Cardiac muscle cell (in vitro differentiated cells and primary cell): ENCODE measurements around the gene PCNP. TPM values are rescaled to one million over a fixed set of nuclear protein-coding genes. Genes with fewer than 3 reads are reported as not detected.
"Not testable (repeated sequence)": the region's sequence is repeated elsewhere in the genome, so short reads cannot be mapped to it uniquely, and the experiment has no call there.

Experiments
- DNase-seq, 2 donors: peaks; one replicate each; pipeline versions ENCODE4 v3.0.0 to v3.0.0-alpha.2; 2010 to 2017; ENCODE audit warnings: low read depth in 1 of 2, low spot score in 1 of 2
- H3K27ac ChIP-seq: fragments of 200-600 bp; sonication (generic); 2 replicates; pipeline ENCODE4 v1.5.1; 2016
- H3K27me3 ChIP-seq: fragments of 200-600 bp; sonication (generic); 2 replicates; pipeline ENCODE4 v1.6.0; 2016; ENCODE audit warnings: control low read depth
- H3K36me3 ChIP-seq: fragments of 200-600 bp; sonication (generic); 2 replicates; pipeline ENCODE4 v1.5.1; 2016; ENCODE audit warnings: control low read depth
- H3K4me1 ChIP-seq: fragments of 200-600 bp; sonication (generic); 2 replicates; pipeline ENCODE4 v1.8.1; 2017; ENCODE audit warnings: low read depth, mild to moderate bottlenecking, mixed run types
- H3K4me3 ChIP-seq: fragments of 200-600 bp; sonication (generic); 2 replicates; pipeline ENCODE4 v1.5.1; 2016; ENCODE audit warnings: mild to moderate bottlenecking
- H3K9me3 ChIP-seq: fragments of 200-600 bp; sonication (generic); 2 replicates; pipeline ENCODE4 v1.5.1; 2017; ENCODE audit warnings: low read depth, mild to moderate bottlenecking, control low read depth
- polyA plus RNA-seq: library from polyadenylated mRNA; unstranded; fragments of >200 nt; fragmentation: Nextera tagmentation; extraction: Ambion mirVana; gene quantifications from 2 replicates; pipeline ENCODE4 v1.2.1, GENCODE V29; 2016
- total RNA-seq: library from RNA; depleted of rRNA; stranded (reverse); fragments of >200 nt; gene quantifications from 2 replicates; pipeline ENCODE4 v1.2.3, GENCODE V29; 2016
- TF ChIP-seq, protein P1 (sequence below): IDR thresholded peaks from 2 replicates; pipeline ENCODE4 v1.5.1; 2012; ENCODE audit warnings: low read depth, mild to moderate bottlenecking, low read length

The PCNP gene
- total and polyA plus RNA-seq, 2 experiments from 2014 or later, result 64.5 to 119 TPM

DNA sequence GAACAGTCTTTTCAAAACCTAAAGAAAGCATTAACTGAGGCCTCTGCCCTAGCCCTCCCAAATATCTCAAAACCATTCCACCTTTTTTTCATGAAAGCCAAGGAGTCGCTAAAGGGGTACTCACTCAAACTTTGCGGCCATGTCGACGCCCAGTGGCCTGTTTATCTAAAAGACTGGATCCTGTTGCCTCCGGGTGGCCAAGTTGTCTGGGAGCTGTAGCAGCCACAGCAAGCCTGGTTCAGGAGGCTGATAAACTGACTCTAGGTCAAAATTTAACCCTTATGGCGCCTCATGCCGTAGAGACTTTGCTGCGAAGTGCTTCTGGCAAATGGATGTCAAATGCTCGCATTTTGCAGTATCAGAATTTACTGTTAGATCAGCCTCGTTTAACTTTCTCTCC, 63.5 kb downstream of the PCNP start:
- no peak overlapping the region for H3K27ac ChIP-seq
- no peaks in the 10 kb centered on the region for H3K9me3 ChIP-seq
- no peak overlapping the region for H3K4me3 ChIP-seq
- H3K4me1 ChIP-seq, result no peaks in the 10 kb centered on the region
- no peaks in the 10 kb centered on the region for H3K36me3 ChIP-seq
- TF ChIP-seq, protein P1, sequence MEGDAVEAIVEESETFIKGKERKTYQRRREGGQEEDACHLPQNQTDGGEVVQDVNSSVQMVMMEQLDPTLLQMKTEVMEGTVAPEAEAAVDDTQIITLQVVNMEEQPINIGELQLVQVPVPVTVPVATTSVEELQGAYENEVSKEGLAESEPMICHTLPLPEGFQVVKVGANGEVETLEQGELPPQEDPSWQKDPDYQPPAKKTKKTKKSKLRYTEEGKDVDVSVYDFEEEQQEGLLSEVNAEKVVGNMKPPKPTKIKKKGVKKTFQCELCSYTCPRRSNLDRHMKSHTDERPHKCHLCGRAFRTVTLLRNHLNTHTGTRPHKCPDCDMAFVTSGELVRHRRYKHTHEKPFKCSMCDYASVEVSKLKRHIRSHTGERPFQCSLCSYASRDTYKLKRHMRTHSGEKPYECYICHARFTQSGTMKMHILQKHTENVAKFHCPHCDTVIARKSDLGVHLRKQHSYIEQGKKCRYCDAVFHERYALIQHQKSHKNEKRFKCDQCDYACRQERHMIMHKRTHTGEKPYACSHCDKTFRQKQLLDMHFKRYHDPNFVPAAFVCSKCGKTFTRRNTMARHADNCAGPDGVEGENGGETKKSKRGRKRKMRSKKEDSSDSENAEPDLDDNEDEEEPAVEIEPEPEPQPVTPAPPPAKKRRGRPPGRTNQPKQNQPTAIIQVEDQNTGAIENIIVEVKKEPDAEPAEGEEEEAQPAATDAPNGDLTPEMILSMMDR, result no peak
- no peaks in the 10 kb centered on the region for H3K27me3 ChIP-seq
- no peak for DNase-seq

DNA sequence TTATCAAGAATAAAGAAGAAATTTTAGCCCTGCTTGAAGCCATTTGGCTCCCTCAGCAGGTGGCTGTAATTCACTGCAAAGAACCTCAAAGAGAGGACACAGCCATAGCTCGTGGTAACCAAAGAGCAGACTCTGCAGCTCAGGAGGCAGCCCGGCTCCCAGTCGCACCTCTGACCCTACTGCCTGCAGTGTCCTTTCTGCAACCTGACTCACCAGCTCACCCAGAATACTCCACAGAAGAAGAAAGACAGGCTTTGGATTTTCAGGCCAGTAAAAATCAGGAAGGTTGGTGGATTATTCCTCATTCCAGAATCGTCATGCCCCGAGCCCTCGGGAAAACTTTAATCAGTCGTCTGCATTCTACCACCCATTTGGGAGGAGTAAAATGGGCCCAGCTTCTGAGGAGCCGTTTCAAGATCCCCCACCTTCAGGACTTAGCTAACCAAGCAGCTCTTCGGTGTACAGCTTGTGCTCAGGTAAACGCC, 64.3 kb downstream of the PCNP start:
- H3K36me3 ChIP-seq, result no peaks in the 10 kb centered on the region
- TF ChIP-seq, protein P1, result no peak
- no peak overlapping the region for H3K4me3 ChIP-seq
- H3K27ac ChIP-seq, result no peak overlapping the region
- no peaks in the 10 kb centered on the region for H3K9me3 ChIP-seq
- peak in 1 of 2 donors; percentile 25 for DNase-seq
- H3K4me1 ChIP-seq, result no peaks in the 10 kb centered on the region
- no peaks in the 10 kb centered on the region for H3K27me3 ChIP-seq

- no peaks in the 10 kb centered on the region for H3K36me3 ChIP-seq
- no peak overlapping the region for H3K4me3 ChIP-seq
- H3K9me3 ChIP-seq, result no peaks in the 10 kb centered on the region
- H3K27ac ChIP-seq, result no peak overlapping the region
- no peak for DNase-seq
- H3K27me3 ChIP-seq, result no peaks in the 10 kb centered on the region
- no peaks in the 10 kb centered on the region for H3K4me1 ChIP-seq
- TF ChIP-seq, protein P1, result no peak
Observed at GRCh38 chr3:101639280-101639963, 65.4 kb downstream of the PCNP start.

- H3K27ac ChIP-seq, result no peak overlapping the region
- no peaks in the 10 kb centered on the region for H3K27me3 ChIP-seq
- no peaks in the 10 kb centered on the region for H3K9me3 ChIP-seq
- H3K4me1 ChIP-seq, result no peaks in the 10 kb centered on the region
- no peak overlapping the region for H3K4me3 ChIP-seq
- DNase-seq, result no peak
- H3K36me3 ChIP-seq, result no peaks in the 10 kb centered on the region
- TF ChIP-seq, protein P1, result no peak
Observed at GRCh38 chr3:101640256-101640655, 66.3 kb downstream of the PCNP start.

GRCh38 chr3:101641397-101642115, 67.6 kb downstream of the PCNP start:
- H3K27ac ChIP-seq, H3K36me3 ChIP-seq, H3K4me3 ChIP-seq, H3K9me3 ChIP-seq, H3K27me3 ChIP-seq, H3K4me1 ChIP-seq: not testable (repeated sequence)
- DNase-seq, result peak in 1 of 2 donors; percentile 15

GRCh38 chr3:101642441-101642840, 68.5 kb downstream of the PCNP start:
- Histone ChIP-seq H3K36me3 (no peaks in the 10 kb centered on the region), H3K27me3 (no peaks in the 10 kb centered on the region)

More at GRCh38 chr3:101642441-101642840, 68.5 kb downstream of the PCNP start:
- DNase-seq, result no peak
- Histone ChIP-seq H3K4me1 (no peaks in the 10 kb centered on the region), H3K4me3 (no peak overlapping the region), H3K9me3 (no peaks in the 10 kb centered on the region), H3K27ac (no peak overlapping the region)
- TF ChIP-seq, protein P1, result no peak
